NCI-H146 treated with DMSO at 0.1 percent for 48 hours (cell line): ENCODE measurements around the gene C3.

ENCODE experiments used
- DNase-seq: peaks from one replicate; lab custom pipeline; 2025; ENCODE audit not compliant: unreplicated experiment; lab: John Stamatoyannopoulos, UW

Gene C3

GRCh38 chr19:6731822-6732221 is 11.4 kb upstream of the C3 start:
- no peak for DNase-seq

- DNase-seq, result no peak
Observed at GRCh38 chr19:6730941-6731670, 10.7 kb upstream of the C3 start.

GRCh38 chr19:6730153-6730804 is 9.8 kb upstream of the C3 start:
- no peak for DNase-seq

- no peak for DNase-seq
Observed at GRCh38 chr19:6729573-6730152, 9.2 kb upstream of the C3 start.

GRCh38 chr19:6728346-6728745 is 7.9 kb upstream of the C3 start:
- DNase-seq, result no peak

- no peak for DNase-seq
Observed at GRCh38 chr19:6725513-6726231, 5.2 kb upstream of the C3 start.

GRCh38 chr19:6724631-6725492 is 4.4 kb upstream of the C3 start:
- no peak for DNase-seq

GRCh38 chr19:6723738-6724137 is 3.3 kb upstream of the C3 start:
- DNase-seq, result no peak

GRCh38 chr19:6723108-6723618 is 2.7 kb upstream of the C3 start:
- DNase-seq, result no peak

GRCh38 chr19:6721773-6722172 is 1.3 kb upstream of the C3 start:
- no peak for DNase-seq

- no peak for DNase-seq
Observed at GRCh38 chr19:6721138-6721474, 656 bp upstream of the C3 start.

- DNase-seq, result no peak
Observed at GRCh38 chr19:6719992-6720368, 470 bp downstream of the C3 start.

- no peak for DNase-seq
Observed at GRCh38 chr19:6719540-6719861, 949 bp downstream of the C3 start.

- DNase-seq, result no peak
Observed at GRCh38 chr19:6718741-6719539, 1.5 kb downstream of the C3 start.

- DNase-seq, result no peak
Observed at GRCh38 chr19:6718111-6718740, 2.2 kb downstream of the C3 start.

- no peak for DNase-seq
Observed at GRCh38 chr19:6717441-6717971, 2.9 kb downstream of the C3 start.

- DNase-seq, result no peak
Observed at GRCh38 chr19:6717036-6717435, 3.4 kb downstream of the C3 start.

GRCh38 chr19:6716610-6716970 is 3.9 kb downstream of the C3 start:
- no peak for DNase-seq

GRCh38 chr19:6714749-6715555 is 5.5 kb downstream of the C3 start:
- no peak for DNase-seq
